Epithelial cell of alveolus of lung (primary cell): ENCODE results near the gene CCDC142. TPM values are rescaled to one million over a fixed set of nuclear protein-coding genes. Genes with fewer than 3 reads are reported as not detected.

ENCODE experiments used
- total RNA-seq: library from RNA; depleted of rRNA; stranded (reverse); fragments of >200 nt; gene quantifications from 2 replicates; pipeline ENCODE4 v1.2.1, GENCODE V29; 2015

Gene CCDC142
- total RNA-seq, 1 donor from 2014 or later, result 8.4 TPM

Other genes starting within 250 kb of the CCDC142 start
- gene SLC4A5, start 139.6 kb downstream of the CCDC142 start, total RNA-seq, result under 0.01 and 0.48 TPM in 2 replicates
- 78.5 and 104 TPM in 2 replicates for gene DCTN1, start 102.7 kb downstream of the CCDC142 start, total RNA-seq
- gene C2orf81, start 61.4 kb downstream of the CCDC142 start, total RNA-seq, result 0.72 and 2.1 TPM in 2 replicates
- gene WDR54, start 61.3 kb downstream of the CCDC142 start, total RNA-seq, result 64.2 and 88.8 TPM in 2 replicates
- gene RTKN, start 41.1 kb downstream of the CCDC142 start, total RNA-seq, result 15.1 and 15.7 TPM in 2 replicates
- gene INO80B, start 27.9 kb downstream of the CCDC142 start, total RNA-seq, result 15.9 and 23.9 TPM in 2 replicates
- 87.9 and 88.0 TPM in 2 replicates for gene WBP1, start 24.6 kb downstream of the CCDC142 start, total RNA-seq
- 101 and 103 TPM in 2 replicates for gene MOGS, start 17.6 kb downstream of the CCDC142 start, total RNA-seq
- gene MRPL53, start 10.3 kb downstream of the CCDC142 start, total RNA-seq, result 44.1 and 49.9 TPM in 2 replicates
- 13.1 and 31.8 TPM in 2 replicates for gene TTC31, start 83 bp upstream of the CCDC142 start, total RNA-seq
- gene LBX2, start 16.6 kb upstream of the CCDC142 start, total RNA-seq, result 0.64 and 3.1 TPM in 2 replicates
- gene PCGF1, start 24.7 kb upstream of the CCDC142 start, total RNA-seq, result 8.5 and 15.8 TPM in 2 replicates
- gene TLX2, start 31.5 kb upstream of the CCDC142 start, total RNA-seq, result not detected in 2 replicates
- gene DQX1, start 43.2 kb upstream of the CCDC142 start, total RNA-seq, result 0.39 TPM in 1 of 2 replicates, not detected in the other
- 73.7 and 74.2 TPM in 2 replicates for gene AUP1, start 46.7 kb upstream of the CCDC142 start, total RNA-seq
- 25.6 and 28.8 TPM in 2 replicates for gene HTRA2, start 46.9 kb upstream of the CCDC142 start, total RNA-seq
- 18.6 and 25.8 TPM in 2 replicates for gene LOXL3, start 70.9 kb upstream of the CCDC142 start, total RNA-seq
- gene DOK1, start 71.7 kb upstream of the CCDC142 start, total RNA-seq, result 11.8 and 16.9 TPM in 2 replicates
- not detected in 2 replicates for gene M1AP, start 165.3 kb upstream of the CCDC142 start, total RNA-seq
- 1.4 and 4.5 TPM in 2 replicates for gene SEMA4F, start 171.2 kb upstream of the CCDC142 start, total RNA-seq